Large intestine (tissue), 3 donors: Measurements from ENCODE around the gene CCDC150. TPM values are rescaled to one million over a fixed set of nuclear protein-coding genes. Genes with fewer than 3 reads are reported as not detected.

Source experiments
- DNase-seq, 2 donors: peaks; one replicate each; pipeline versions ENCODE4 v3.0.0 to v3.0.0-alpha.2; 2013
- H3K27ac ChIP-seq: one replicate; pipeline ENCODE4 v1.5.1; 2013; ENCODE audit warnings: low read length
- H3K27me3 ChIP-seq: 2 replicates; pipeline ENCODE4 v1.6.1; 2013; ENCODE audit warnings: low read length; ENCODE audit not compliant: control insufficient read depth, insufficient read depth
- H3K36me3 ChIP-seq: 2 replicates; pipeline ENCODE4 v1.6.1; 2013; ENCODE audit warnings: low read length; ENCODE audit not compliant: control insufficient read depth, insufficient read depth
- H3K4me1 ChIP-seq: one replicate; pipeline ENCODE4 v1.6.1; 2013; ENCODE audit warnings: low read length; ENCODE audit not compliant: control insufficient read depth, insufficient read depth
- H3K4me3 ChIP-seq: one replicate; pipeline ENCODE4 v1.5.1; 2013; ENCODE audit warnings: low read length
- H3K9me3 ChIP-seq: one replicate; pipeline ENCODE4 v1.6.1; 2013; ENCODE audit warnings: mild to moderate bottlenecking, low read depth, low read length, moderate library complexity; ENCODE audit not compliant: control insufficient read depth
- WGBS: methylation state at CpG from one replicate; pipeline ENCODE4 v1.1.5; 2013; ENCODE audit warnings: low lambda C conversion rate; ENCODE audit not compliant: insufficient coverage; 5-methylcytosine and 5-hydroxymethylcytosine counted together
- polyA plus RNA-seq: library from polyadenylated mRNA; unstranded; fragments of 120-200 nt; gene quantifications from one replicate; pipeline ENCODE4 v1.2.1, GENCODE V29; 2013

Gene CCDC150
- polyA plus RNA-seq, 1 donor: 16.1 TPM

GRCh38 chr2:196758474-196759377 lies 119.2 kb downstream of the CCDC150 start:
- Histone ChIP-seq H3K27me3 (no peaks in the 10 kb centered on the region), H3K4me1 (no peaks in the 10 kb centered on the region), H3K27ac (no peak overlapping the region), H3K4me3 (no peak overlapping the region), H3K36me3 (peaks cover 9% of the 10 kb centered on the region), H3K9me3 (no peaks in the 10 kb centered on the region)
- no peak for DNase-seq
- WGBS: 80% methylated on average over 1 of the region's 3 CpGs

- H3K27me3 ChIP-seq: no peaks in the 10 kb centered on the region
- H3K4me3 ChIP-seq: no peak overlapping the region
- WGBS: 80% methylated on average over 1 of the region's 5 CpGs
- H3K27ac ChIP-seq: no peak overlapping the region
- DNase-seq: no peak
- no peaks in the 10 kb centered on the region for H3K4me1 ChIP-seq
- no peaks in the 10 kb centered on the region for H3K9me3 ChIP-seq
- H3K36me3 ChIP-seq: peaks cover 12% of the 10 kb centered on the region
Measured at GRCh38 chr2:196759378-196759706, 119.8 kb downstream of the CCDC150 start.

- Histone ChIP-seq H3K4me3 (no peak overlapping the region), H3K27ac (no peak overlapping the region), H3K4me1 (no peaks in the 10 kb centered on the region), H3K27me3 (no peaks in the 10 kb centered on the region), H3K9me3 (no peaks in the 10 kb centered on the region), H3K36me3 (peaks cover 34% of the 10 kb centered on the region)
- WGBS: 83% methylated on average over 1 of the region's 1 CpG
- no peak for DNase-seq
Measured at GRCh38 chr2:196767101-196767500, 127.6 kb downstream of the CCDC150 start.

Other genes with a start within 250 kb of the CCDC150 start
- gene HECW2, start 46.2 kb upstream of the CCDC150 start, polyA plus RNA-seq: 5.3 TPM
- 35.4 TPM for gene GTF3C3, start 160.0 kb downstream of the CCDC150 start, polyA plus RNA-seq
- gene C2orf66, start 169.6 kb downstream of the CCDC150 start, polyA plus RNA-seq: 0.24 TPM